Measurements from ENCODE around the gene SLC2A11.
"Not testable (repeated sequence)": the region's sequence is repeated elsewhere in the genome, so short reads cannot be mapped to it uniquely, and the experiment has no call there.

SLC2A11 gene

GRCh38 chr22:23908587-23909205 is 51.0 kb downstream of the SLC2A11 start:
- DNase-seq (ENCODE audit: low read depth): no peak

DNA sequence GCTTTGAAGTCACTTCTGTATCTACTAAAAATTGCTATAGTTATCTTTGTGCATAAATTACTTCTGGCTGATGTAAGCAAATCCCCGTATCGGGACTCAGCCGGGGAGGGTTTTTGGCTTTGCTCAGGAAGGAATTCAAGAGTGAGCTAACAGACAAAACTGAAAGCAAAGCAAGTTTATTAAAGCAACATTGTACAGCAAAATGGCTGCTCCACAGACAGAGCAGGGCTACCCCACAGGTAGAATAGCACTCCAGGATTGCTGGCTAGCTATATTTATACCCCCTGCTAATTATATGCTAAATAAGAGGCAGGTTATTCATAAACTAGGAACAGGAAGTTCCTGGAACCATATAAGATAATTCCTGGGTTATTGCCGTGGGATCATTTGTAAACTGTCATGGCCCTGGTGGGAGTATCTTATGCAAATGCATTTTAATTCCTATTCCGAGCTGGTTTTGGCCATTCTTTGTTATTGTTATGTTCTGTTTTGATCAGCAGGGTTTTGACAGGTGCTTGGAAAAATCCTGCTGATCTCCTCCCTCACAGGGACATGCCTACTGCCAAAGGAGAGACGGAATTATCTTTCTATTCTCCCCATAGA is 51.7 kb downstream of the SLC2A11 start:
- DNase-seq (ENCODE audit: low read depth): no peak

DNA sequence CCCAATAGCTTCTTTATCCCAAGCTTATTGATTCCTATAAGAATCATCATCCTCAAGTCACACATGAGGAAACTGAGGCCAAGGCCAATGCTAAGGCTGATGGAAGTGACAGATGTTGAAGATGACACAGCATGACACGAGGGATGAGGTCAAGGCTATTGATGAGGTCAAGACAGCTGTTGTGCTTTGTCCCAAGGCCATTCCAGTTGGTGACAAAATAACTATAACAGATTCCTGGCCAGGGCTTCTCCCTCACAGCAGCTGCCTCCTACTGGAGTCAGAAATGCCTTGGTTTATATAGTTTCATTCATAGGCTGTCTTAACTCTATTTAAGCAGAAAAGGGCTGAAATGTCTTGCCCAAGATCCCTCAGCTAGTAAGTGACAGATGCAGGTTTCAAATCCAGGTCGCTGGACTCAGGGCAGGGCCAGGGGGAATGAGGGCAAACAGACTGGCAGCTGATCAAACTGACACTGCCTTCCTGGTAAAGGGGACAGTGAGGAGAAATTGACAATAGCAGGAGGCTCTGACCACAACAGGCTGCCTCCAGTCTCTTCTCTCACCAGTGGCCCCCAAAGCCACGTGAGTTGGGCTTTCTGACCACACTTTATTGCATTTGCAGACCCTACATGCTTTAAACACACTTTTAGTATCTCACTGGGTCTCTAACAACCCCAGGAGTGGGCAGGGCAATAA is 53.0 kb downstream of the SLC2A11 start:
- DNase-seq (ENCODE audit: low read depth): no peak

GRCh38 chr22:23911318-23911980 is 53.8 kb downstream of the SLC2A11 start:
- no peak for DNase-seq (ENCODE audit: low read depth)

DNA sequence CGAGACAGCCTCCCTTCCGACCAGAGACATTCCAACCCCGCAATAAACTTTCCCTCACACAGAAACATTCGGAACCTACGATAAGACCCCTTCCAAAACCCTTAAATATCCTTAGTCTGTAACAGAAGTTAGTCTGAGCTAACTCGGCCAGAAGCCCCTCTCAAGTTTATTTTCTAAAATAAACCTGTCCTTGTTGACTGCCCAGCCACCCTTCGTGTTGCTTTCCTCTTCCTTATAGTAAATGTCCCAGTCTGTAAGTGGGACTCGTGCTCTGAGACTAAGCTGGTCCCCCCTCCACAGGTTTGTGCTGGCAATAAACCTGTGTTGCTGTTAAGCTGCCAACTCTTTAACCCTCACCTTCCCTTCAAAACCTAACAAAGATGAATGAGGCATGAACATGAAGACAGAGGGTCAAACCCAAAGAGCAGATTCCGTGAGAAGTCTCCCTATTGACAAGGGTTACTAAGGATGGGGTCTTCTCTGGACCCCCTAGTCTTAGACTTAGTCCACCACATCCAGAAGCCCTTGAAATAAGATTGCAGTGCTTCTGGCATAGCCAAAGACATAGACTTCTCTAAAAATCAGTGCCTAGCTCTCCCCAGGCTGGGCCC is 54.7 kb downstream of the SLC2A11 start:
- no peak for DNase-seq (ENCODE audit: low read depth)

GRCh38 chr22:23913306-23913660 is 55.6 kb downstream of the SLC2A11 start:
- no peak for DNase-seq (ENCODE audit: low read depth)

- DNase-seq (ENCODE audit: low read depth): peak; percentile 98
Measured at GRCh38 chr22:23913661-23914353, 56.1 kb downstream of the SLC2A11 start.

DNA sequence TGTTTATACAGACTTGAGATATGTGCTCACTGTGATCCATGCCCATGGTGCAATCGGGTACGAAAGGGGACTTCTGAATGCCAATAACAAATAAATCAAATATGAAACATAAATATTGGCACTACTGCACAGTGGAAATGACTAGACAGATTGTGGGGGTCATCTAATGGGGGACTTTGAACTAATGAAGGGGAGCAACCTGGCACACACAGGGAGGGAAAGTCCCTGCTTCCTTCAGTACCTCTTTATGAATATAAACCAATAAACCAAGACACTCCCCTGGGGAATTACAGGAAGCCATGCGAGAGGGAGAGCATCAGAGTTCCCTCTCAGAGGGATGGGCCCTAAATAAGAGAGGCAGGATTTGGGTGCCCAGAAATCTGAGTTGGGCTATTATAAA is 57.6 kb downstream of the SLC2A11 start:
- DNase-seq (ENCODE audit: low read depth): no peak

GRCh38 chr22:23920267-23920611 is 62.6 kb downstream of the SLC2A11 start:
- DNase-seq (ENCODE audit: low read depth): not testable (repeated sequence)

- DNase-seq (ENCODE audit: low read depth): not testable (repeated sequence)
Measured at GRCh38 chr22:23921586-23922201, 64.0 kb downstream of the SLC2A11 start.

- DNase-seq (ENCODE audit: low read depth): no peak
Measured at GRCh38 chr22:23922921-23923320, 65.2 kb downstream of the SLC2A11 start.

DNA sequence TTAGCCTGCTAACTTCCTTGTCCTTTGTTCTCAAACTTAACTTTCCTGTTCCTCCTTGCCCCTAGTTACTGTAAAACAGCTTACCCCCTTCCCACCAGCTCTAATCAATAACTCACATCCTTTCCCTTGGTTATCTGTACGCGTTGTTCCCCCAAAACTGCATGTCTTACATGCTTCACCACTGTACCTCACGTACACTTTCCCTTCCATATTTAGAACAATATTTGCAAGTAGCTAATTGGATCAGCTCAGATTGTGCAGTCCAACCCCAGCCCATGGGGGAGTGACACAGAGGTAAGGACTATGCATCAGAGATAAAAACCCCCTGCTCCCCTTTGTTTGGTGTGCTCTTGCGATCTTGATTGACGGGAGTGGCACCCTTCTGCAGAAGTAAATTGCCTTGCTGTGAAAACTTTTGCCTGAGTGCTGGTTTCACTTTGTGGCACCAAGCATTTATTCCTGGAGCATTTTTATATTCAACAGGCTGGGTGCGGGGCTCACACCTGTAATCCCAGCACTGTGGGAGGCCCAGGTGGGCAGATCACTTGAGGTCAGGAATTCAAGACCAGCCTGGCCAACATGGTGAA is 67.4 kb downstream of the SLC2A11 start:
- DNase-seq (ENCODE audit: low read depth): no peak

DNA sequence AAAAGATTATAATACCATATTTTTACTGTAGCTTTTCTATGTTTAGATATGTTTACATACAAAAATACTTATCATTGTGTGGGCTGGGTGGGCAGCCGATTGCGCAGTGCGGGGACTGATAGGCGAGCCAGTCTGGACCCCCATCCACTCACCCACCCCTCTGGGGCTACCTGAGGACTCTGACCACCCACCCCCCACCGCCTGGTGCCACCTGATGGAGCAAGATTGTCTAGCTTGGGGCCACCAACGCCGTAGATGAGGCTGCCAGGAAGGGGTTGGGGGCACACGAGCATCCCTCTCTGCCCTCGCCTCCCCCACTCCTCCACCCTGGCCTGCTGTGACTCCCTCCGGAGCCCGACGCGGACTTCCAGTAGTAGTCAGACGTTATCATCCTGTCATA is 68.9 kb downstream of the SLC2A11 start:
- no peak for DNase-seq (ENCODE audit: low read depth)
